ENCODE results near the gene LGALS3BP. TPM values are rescaled to one million over a fixed set of nuclear protein-coding genes. Genes with fewer than 3 reads are reported as not detected.
"Not testable (repeated sequence)": the region's sequence is repeated elsewhere in the genome, so short reads cannot be mapped to it uniquely, and the experiment has no call there.

Gene LGALS3BP
- total RNA-seq, 1 experiment from 2014 or later = 69.8 TPM

- Mint-ChIP-seq H3K36me3 (ENCODE audit: insufficient read depth in 1 of 3, low read depth in 3 of 3) (peaks cover 2 to 14% (median 7%) of the 10 kb centered on the region in 3 experiments; a peak in 5 of 7 replicates), H3K27me3 (ENCODE audit: low read depth) (peaks cover 22% of the 10 kb centered on the region), H3K4me1 (peaks cover 0 to 4% of the 10 kb centered on the region in 2 experiments; a peak in 1 of 4 replicates), H3K4me3 (no peak overlapping the region), H3K27ac (no peak overlapping the region), H3K9me3 (peaks cover 15 to 17% of the 10 kb centered on the region in 2 experiments)
- Histone ChIP-seq H4K91ac (ENCODE audit: insufficient read length, low read depth, low read length) (no peak overlapping the region), H2BK15ac (ENCODE audit: low read depth, low read length) (no peak overlapping the region), H3K79me2 (ENCODE audit: insufficient read depth, low read length) (no peaks in the 10 kb centered on the region), H4K20me1 (ENCODE audit: control insufficient read depth, insufficient read depth, insufficient read length) (no peaks in the 10 kb centered on the region), H3K27ac (ENCODE audit: insufficient read length, low read depth, low read length) (no peak overlapping the region), H3K23ac (ENCODE audit: insufficient read length, low read depth, low read length) (no peak overlapping the region), H3K9me3 (ENCODE audit: control insufficient read depth, low read depth, low read length) (peaks cover 8% of the 10 kb centered on the region), H2BK120ac (ENCODE audit: low read depth, low read length, poor library complexity, severe bottlenecking) (no peak overlapping the region), H3T11ph (ENCODE audit: low read length) (no peak overlapping the region), H3K4ac (ENCODE audit: low read depth, low read length) (no peak overlapping the region), H3K14ac (ENCODE audit: insufficient read depth, low read length) (no peak overlapping the region), H3K9ac (ENCODE audit: extremely low read depth, insufficient read length, low read length) (no peak overlapping the region), H2BK12ac (ENCODE audit: insufficient read length, low read depth, low read length) (no peak overlapping the region), H4K5ac (ENCODE audit: insufficient read length, low read depth, low read length) (no peak overlapping the region), H3K79me1 (ENCODE audit: insufficient read depth, low read depth, low read length, poor library complexity, severe bottlenecking) (no peaks in the 10 kb centered on the region), H2AK5ac (ENCODE audit: insufficient read length, low read length) (no peak overlapping the region), H3K18ac (ENCODE audit: insufficient read length, low read depth, low read length) (no peak overlapping the region), H3K23me2 (ENCODE audit: insufficient read length, low read depth, low read length, poor library complexity, severe bottlenecking) (no peaks in the 10 kb centered on the region), H2BK5ac (ENCODE audit: insufficient read length, low read length) (no peak overlapping the region), H3K56ac (ENCODE audit: insufficient read length, low read depth, low read length) (no peak overlapping the region), H4K8ac (replicated peaks; ENCODE audit: insufficient read length, low read depth, low read length) (no peak overlapping the region), H2AFZ (ENCODE audit: low read length) (no peak overlapping the region), H3K4me1 (ENCODE audit: insufficient read depth, low read length) (no peaks in the 10 kb centered on the region), H2BK20ac (ENCODE audit: low read depth, low read length, poor library complexity, severe bottlenecking) (no peak overlapping the region), H3K4me2 (ENCODE audit: insufficient read depth, insufficient read length, low read length) (no peak overlapping the region), H3K27me3 (ENCODE audit: insufficient read depth, low read length) (no peaks in the 10 kb centered on the region)
- no peak for TF ChIP-seq CTCF (conservative IDR thresholded peaks at IDR 0.05)
- DNase-seq = no peak
- no CpG with 5 or more reads among the region's 7 CpGs for WGBS (ENCODE audit: extremely low coverage, insufficient read length, low lambda C conversion rate)
These were observed 33.6 kb downstream of the LGALS3BP start for GRCh38 chr17:78946131-78946530.

GRCh38 chr17:78945455-78945854 lies 34.3 kb downstream of the LGALS3BP start:
- not testable (repeated sequence) for H2BK120ac ChIP-seq (ENCODE audit: low read depth, low read length, poor library complexity, severe bottlenecking); H2AFZ ChIP-seq (ENCODE audit: low read length); H3K18ac ChIP-seq (ENCODE audit: insufficient read length, low read depth, low read length); H3K9ac ChIP-seq (ENCODE audit: extremely low read depth, insufficient read length, low read length); H3K56ac ChIP-seq (ENCODE audit: insufficient read length, low read depth, low read length); H3K14ac ChIP-seq (ENCODE audit: insufficient read depth, low read length); H4K91ac ChIP-seq (ENCODE audit: insufficient read length, low read depth, low read length); H3K23me2 ChIP-seq (ENCODE audit: insufficient read length, low read depth, low read length, poor library complexity, severe bottlenecking); H4K20me1 ChIP-seq (ENCODE audit: control insufficient read depth, insufficient read depth, insufficient read length); H3K4me1 Mint-ChIP-seq; H3K9me3 ChIP-seq (ENCODE audit: control insufficient read depth, low read depth, low read length); H2AK5ac ChIP-seq (ENCODE audit: insufficient read length, low read length); H2BK15ac ChIP-seq (ENCODE audit: low read depth, low read length); H3K4me3 Mint-ChIP-seq; H3K4me2 ChIP-seq (ENCODE audit: insufficient read depth, insufficient read length, low read length); H4K5ac ChIP-seq (ENCODE audit: insufficient read length, low read depth, low read length); H3K79me1 ChIP-seq (ENCODE audit: insufficient read depth, low read depth, low read length, poor library complexity, severe bottlenecking); H3K36me3 Mint-ChIP-seq (ENCODE audit: insufficient read depth in 1 of 3, low read depth in 3 of 3); H3K9me3 Mint-ChIP-seq; H3K27me3 ChIP-seq (ENCODE audit: insufficient read depth, low read length); H2BK5ac ChIP-seq (ENCODE audit: insufficient read length, low read length); H3T11ph ChIP-seq (ENCODE audit: low read length); H3K27ac ChIP-seq (ENCODE audit: insufficient read length, low read depth, low read length); H3K79me2 ChIP-seq (ENCODE audit: insufficient read depth, low read length); DNase-seq; H2BK20ac ChIP-seq (ENCODE audit: low read depth, low read length, poor library complexity, severe bottlenecking); H4K8ac ChIP-seq (replicated peaks; ENCODE audit: insufficient read length, low read depth, low read length); H3K23ac ChIP-seq (ENCODE audit: insufficient read length, low read depth, low read length); H3K27ac Mint-ChIP-seq; H3K4ac ChIP-seq (ENCODE audit: low read depth, low read length); H3K4me1 ChIP-seq (ENCODE audit: insufficient read depth, low read length); H2BK12ac ChIP-seq (ENCODE audit: insufficient read length, low read depth, low read length)
- peaks cover 19% of the 10 kb centered on the region for H3K27me3 Mint-ChIP-seq (ENCODE audit: low read depth)
- WGBS (ENCODE audit: extremely low coverage, insufficient read length, low lambda C conversion rate) = no CpG with 5 or more reads among the region's 12 CpGs
